Caco-2 (cell line): ENCODE data around the gene MAP3K1. TPM values are rescaled to one million over a fixed set of nuclear protein-coding genes. Genes with fewer than 3 reads are reported as not detected.

ENCODE experiments used
- BruUV-seq: library from RNA; stranded (reverse); fragments of 400-500 nt; replicated peaks from 2 replicates; lab custom pipeline; 2021; lab: Mats Ljungman, UMichigan
- CTCF ChIA-PET: fragments of 300-600 bp; sonication (Branson Sonifier 250); formaldehyde crosslinking; loops from one replicate; lab custom pipeline; 2022; ENCODE audit warnings: antibody characterized with exemption; lab: Charles Lee
- POLR2A ChIA-PET: fragments of 300-600 bp; sonication (Branson Sonifier 250); formaldehyde crosslinking; loops from one replicate; lab custom pipeline; 2022; ENCODE audit warnings: antibody characterized with exemption; lab: Charles Lee
- DNase-seq, 2 experiments: peaks; one replicate each; pipeline versions ENCODE4 v3.0.0 to v3.0.0-alpha.2; 2020 to 2022
- H3K27me3 ChIP-seq: replicated peaks from 2 replicates; pipeline ENCODE4 v1.6.0; 2011; ENCODE audit warnings: low read length; ENCODE audit not compliant: control insufficient read depth, insufficient read depth
- H3K36me3 ChIP-seq: 2 replicates; pipeline ENCODE4 v1.5.1; 2011; ENCODE audit warnings: low read length; ENCODE audit not compliant: control insufficient read depth, insufficient read depth
- H3K4me1 ChIP-seq: fragments of 250-450 bp; sonication (Bioruptor Pico); 2 replicates; pipeline ENCODE4 v1.5.1; 2020; ENCODE audit warnings: mild to moderate bottlenecking
- H3K4me3 ChIP-seq: 2 replicates; pipeline ENCODE4 v1.5.1; 2011; ENCODE audit warnings: low read depth, mild to moderate bottlenecking, control low read depth, low read length
- H3K9me3 ChIP-seq: fragments of 250-450 bp; sonication (Bioruptor Pico); 2 replicates; pipeline ENCODE4 v1.5.1; 2020; ENCODE audit warnings: mild to moderate bottlenecking, moderate library complexity
- H3K27ac Mint-ChIP-seq: one replicate; pipeline ENCODE4 v1.8.0; 2022; ENCODE audit warnings: mixed read lengths; ENCODE audit not compliant: unreplicated experiment
- H3K27me3 Mint-ChIP-seq: one replicate; pipeline ENCODE4 v1.8.0; 2022; ENCODE audit warnings: mixed read lengths; ENCODE audit not compliant: insufficient read depth, unreplicated experiment
- H3K36me3 Mint-ChIP-seq: one replicate; pipeline ENCODE4 v1.8.0; 2022; ENCODE audit warnings: mild to moderate bottlenecking, mixed read lengths; ENCODE audit not compliant: insufficient read depth, unreplicated experiment
- H3K4me1 Mint-ChIP-seq: one replicate; pipeline ENCODE4 v1.8.0; 2022; ENCODE audit warnings: low read depth, mixed read lengths; ENCODE audit not compliant: unreplicated experiment
- H3K4me3 Mint-ChIP-seq: one replicate; pipeline ENCODE4 v1.8.0; 2022; ENCODE audit warnings: mild to moderate bottlenecking, moderate library complexity, mixed read lengths; ENCODE audit not compliant: unreplicated experiment
- H3K9me3 Mint-ChIP-seq: one replicate; pipeline ENCODE4 v1.8.0; 2022; ENCODE audit warnings: mixed read lengths; ENCODE audit not compliant: unreplicated experiment
- intact Hi-C: fragments of 100-400 bp; cut with micrococcal nuclease; formaldehyde crosslinking; loops from one replicate; pipeline ENCODE4 v1.10.0; 2022; ENCODE audit not compliant: unreplicated experiment
- total RNA-seq: library from RNA; stranded (reverse); gene quantifications from 2 replicates; pipeline ENCODE4 v1.2.3, GENCODE V29; 2022
- TF ChIP-seq, protein P1 (sequence below), 2 experiments: fragments of 200-600 bp in 1 of 2; IDR thresholded peaks; 1 replicate in 1 of 2; 2 replicates in 1 of 2; pipeline versions ENCODE4 v1.5.1 to v1.8.0; 2011 to 2022; ENCODE audit warnings: antibody characterized with exemption in 1 of 2, control low read depth in 1 of 2, inconsistent platforms in 1 of 2, low read depth in 1 of 2, low read length in 1 of 2, mild to moderate bottlenecking in 1 of 2, moderate library complexity in 1 of 2; ENCODE audit not compliant: insufficient read depth in 1 of 2, severe bottlenecking in 1 of 2, unreplicated experiment in 1 of 2

MAP3K1 gene
- total RNA-seq, 1 experiment from 2014 or later: 47.0 TPM

- H3K27ac Mint-ChIP-seq: no peak overlapping the region
- H3K9me3 ChIP-seq: no peaks in the 10 kb centered on the region
- BruUV-seq: no TSS peak
- no peaks in the 10 kb centered on the region for H3K27me3 Mint-ChIP-seq
- CTCF ChIA-PET: no interaction called here
- H3K36me3 ChIP-seq: no peaks in the 10 kb centered on the region
- H3K27me3 ChIP-seq: no peaks in the 10 kb centered on the region
- no peaks in the 10 kb centered on the region for H3K36me3 Mint-ChIP-seq
- peaks cover 12% of the 10 kb centered on the region for H3K4me1 ChIP-seq
- no peak for DNase-seq
- POLR2A ChIA-PET: no interaction called here
- H3K4me3 ChIP-seq: no peak overlapping the region
- H3K4me1 Mint-ChIP-seq: peaks cover 2% of the 10 kb centered on the region
- intact Hi-C loops: no loop called here
- H3K9me3 Mint-ChIP-seq: no peaks in the 10 kb centered on the region
- TF ChIP-seq, protein P1, sequence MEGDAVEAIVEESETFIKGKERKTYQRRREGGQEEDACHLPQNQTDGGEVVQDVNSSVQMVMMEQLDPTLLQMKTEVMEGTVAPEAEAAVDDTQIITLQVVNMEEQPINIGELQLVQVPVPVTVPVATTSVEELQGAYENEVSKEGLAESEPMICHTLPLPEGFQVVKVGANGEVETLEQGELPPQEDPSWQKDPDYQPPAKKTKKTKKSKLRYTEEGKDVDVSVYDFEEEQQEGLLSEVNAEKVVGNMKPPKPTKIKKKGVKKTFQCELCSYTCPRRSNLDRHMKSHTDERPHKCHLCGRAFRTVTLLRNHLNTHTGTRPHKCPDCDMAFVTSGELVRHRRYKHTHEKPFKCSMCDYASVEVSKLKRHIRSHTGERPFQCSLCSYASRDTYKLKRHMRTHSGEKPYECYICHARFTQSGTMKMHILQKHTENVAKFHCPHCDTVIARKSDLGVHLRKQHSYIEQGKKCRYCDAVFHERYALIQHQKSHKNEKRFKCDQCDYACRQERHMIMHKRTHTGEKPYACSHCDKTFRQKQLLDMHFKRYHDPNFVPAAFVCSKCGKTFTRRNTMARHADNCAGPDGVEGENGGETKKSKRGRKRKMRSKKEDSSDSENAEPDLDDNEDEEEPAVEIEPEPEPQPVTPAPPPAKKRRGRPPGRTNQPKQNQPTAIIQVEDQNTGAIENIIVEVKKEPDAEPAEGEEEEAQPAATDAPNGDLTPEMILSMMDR (IDR thresholded peaks at IDR 0.05; ENCODE audit: insufficient read depth in 1 of 2, low read depth in 1 of 2, low read length in 1 of 2, severe bottlenecking in 1 of 2, unreplicated experiment in 1 of 2): no peak
- H3K4me3 Mint-ChIP-seq: no peak overlapping the region
These were observed 7.7 kb upstream of the MAP3K1 start for GRCh38 chr5:56807679-56808078.

- H3K27me3 Mint-ChIP-seq: no peaks in the 10 kb centered on the region
- no peak for DNase-seq
- H3K4me1 Mint-ChIP-seq: peaks cover 7% of the 10 kb centered on the region
- CTCF ChIA-PET: no interaction called here
- intact Hi-C loops: no loop called here
- no peaks in the 10 kb centered on the region for H3K9me3 Mint-ChIP-seq
- H3K4me3 Mint-ChIP-seq: no peak overlapping the region
- POLR2A ChIA-PET: no interaction called here
- Histone ChIP-seq H3K36me3 (no peaks in the 10 kb centered on the region), H3K27me3 (no peaks in the 10 kb centered on the region), H3K4me1 (peaks cover 17% of the 10 kb centered on the region), H3K9me3 (no peaks in the 10 kb centered on the region), H3K4me3 (no peak overlapping the region)
- TF ChIP-seq, protein P1 (IDR thresholded peaks at IDR 0.05; ENCODE audit: insufficient read depth in 1 of 2, low read depth in 1 of 2, low read length in 1 of 2, severe bottlenecking in 1 of 2, unreplicated experiment in 1 of 2): no peak
- no peaks in the 10 kb centered on the region for H3K36me3 Mint-ChIP-seq
- H3K27ac Mint-ChIP-seq: no peak overlapping the region
- no TSS peak for BruUV-seq
These were observed 7.1 kb upstream of the MAP3K1 start for GRCh38 chr5:56808211-56808610.

- H3K27ac Mint-ChIP-seq: no peak overlapping the region
- intact Hi-C loops: no loop called here
- H3K27me3 ChIP-seq: no peaks in the 10 kb centered on the region
- no peaks in the 10 kb centered on the region for H3K27me3 Mint-ChIP-seq
- no TSS peak for BruUV-seq
- H3K4me1 Mint-ChIP-seq: peaks cover 12% of the 10 kb centered on the region
- H3K36me3 ChIP-seq: no peaks in the 10 kb centered on the region
- CTCF ChIA-PET: no interaction called here
- DNase-seq: no peak
- peaks cover 23% of the 10 kb centered on the region for H3K4me1 ChIP-seq
- no peak overlapping the region for H3K4me3 Mint-ChIP-seq
- no peaks in the 10 kb centered on the region for H3K9me3 Mint-ChIP-seq
- no peak overlapping the region for H3K4me3 ChIP-seq
- peaks cover 5% of the 10 kb centered on the region for H3K36me3 Mint-ChIP-seq
- H3K9me3 ChIP-seq: no peaks in the 10 kb centered on the region
- POLR2A ChIA-PET: no interaction called here
- TF ChIP-seq, protein P1 (IDR thresholded peaks at IDR 0.05; ENCODE audit: insufficient read depth in 1 of 2, low read depth in 1 of 2, low read length in 1 of 2, severe bottlenecking in 1 of 2, unreplicated experiment in 1 of 2): no peak
These were observed 4.5 kb upstream of the MAP3K1 start for GRCh38 chr5:56810826-56811225.
